NCI-H146 treated with DMSO at 0.1 percent for 48 hours (cell line): ENCODE results near the gene NAT14.
"Not testable (repeated sequence)": the region's sequence is repeated elsewhere in the genome, so short reads cannot be mapped to it uniquely, and the experiment has no call there.

ENCODE experiments used
- DNase-seq: peaks from one replicate; lab custom pipeline; 2025; ENCODE audit not compliant: unreplicated experiment; lab: John Stamatoyannopoulos, UW

Gene NAT14

GRCh38 chr19:55502197-55502952 is 17.4 kb downstream of the NAT14 start:
- DNase-seq, result no peak

GRCh38 chr19:55503157-55503501 is 18.1 kb downstream of the NAT14 start:
- no peak for DNase-seq

DNA sequence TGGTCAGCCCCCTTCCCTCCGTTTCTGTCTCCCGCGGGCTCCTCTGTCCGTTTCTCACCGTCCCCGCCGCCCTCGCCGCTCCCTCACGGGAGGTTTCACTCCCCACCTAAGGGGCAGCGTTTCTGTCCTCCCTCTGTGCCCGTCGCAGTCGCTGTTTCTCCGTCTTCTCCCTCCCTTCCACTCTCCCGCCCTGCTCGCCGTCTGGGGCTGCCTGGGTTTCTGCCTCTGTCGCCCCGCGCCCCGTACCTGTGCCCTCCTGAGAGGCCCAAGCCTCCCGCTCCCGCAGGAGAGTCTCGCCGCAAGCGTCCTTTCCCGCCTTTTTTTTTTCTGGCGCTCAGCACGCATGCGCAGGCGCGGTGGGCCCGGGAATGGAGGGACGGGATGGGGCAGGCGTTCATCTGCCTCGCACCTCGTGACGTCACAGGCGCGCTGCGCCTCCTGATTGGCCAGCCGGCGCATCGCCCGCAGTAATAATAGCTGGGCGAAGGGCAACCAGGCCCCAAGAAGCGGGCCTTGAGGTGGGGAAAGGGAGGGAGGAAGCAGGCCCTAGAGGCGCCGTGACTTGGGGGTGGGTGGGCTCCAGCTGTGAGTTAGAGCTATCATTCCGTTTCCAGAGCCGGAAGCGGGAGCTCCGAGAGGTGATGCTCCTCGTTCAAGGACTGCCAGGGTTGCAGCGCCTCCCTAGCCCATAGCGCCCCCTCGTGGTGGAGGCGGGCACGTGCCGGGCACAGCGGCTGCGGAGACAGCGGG is 18.7 kb downstream of the NAT14 start:
- peak; percentile 92 for DNase-seq

- no peak for DNase-seq
Measured at GRCh38 chr19:55504252-55504603, 19.2 kb downstream of the NAT14 start.

DNA sequence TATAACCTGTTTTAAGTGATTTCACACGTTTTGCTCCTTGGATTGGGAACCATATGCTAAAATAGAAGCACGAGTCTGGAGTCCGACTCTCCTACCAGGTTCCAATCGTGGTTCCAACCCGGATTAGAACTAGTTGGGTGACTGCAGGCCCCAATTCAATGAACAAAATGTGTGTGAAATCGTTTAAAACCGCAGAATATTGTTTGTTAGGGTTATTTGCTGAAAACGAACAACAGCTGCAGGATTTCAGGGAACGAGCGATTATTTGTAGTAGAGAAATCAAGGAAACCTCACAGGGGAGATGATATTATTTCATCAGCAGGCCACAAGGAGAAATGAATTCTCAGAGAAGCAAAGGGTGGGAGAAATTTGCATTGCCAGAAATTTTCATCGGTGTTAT is 20.0 kb downstream of the NAT14 start:
- no peak for DNase-seq

DNA sequence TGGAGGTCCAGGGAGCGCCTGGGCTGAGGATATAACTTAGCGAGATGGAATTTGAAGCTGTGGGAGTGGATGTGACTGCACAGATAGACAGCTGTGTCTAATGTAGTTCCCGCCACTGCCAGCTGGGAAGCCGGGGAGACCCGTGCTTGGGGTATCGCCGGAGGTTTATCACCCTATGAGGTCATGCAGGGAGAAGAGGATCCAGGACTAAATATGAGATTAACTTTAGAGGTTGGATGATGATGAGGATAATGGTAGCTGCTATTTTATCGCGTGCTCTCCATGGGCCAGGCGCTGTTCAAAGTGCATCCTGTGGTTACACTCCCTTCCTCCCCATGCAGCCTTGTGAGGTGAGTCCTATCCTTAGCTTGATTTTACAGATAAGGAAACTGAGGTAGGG is 23.1 kb downstream of the NAT14 start:
- no peak for DNase-seq

DNA sequence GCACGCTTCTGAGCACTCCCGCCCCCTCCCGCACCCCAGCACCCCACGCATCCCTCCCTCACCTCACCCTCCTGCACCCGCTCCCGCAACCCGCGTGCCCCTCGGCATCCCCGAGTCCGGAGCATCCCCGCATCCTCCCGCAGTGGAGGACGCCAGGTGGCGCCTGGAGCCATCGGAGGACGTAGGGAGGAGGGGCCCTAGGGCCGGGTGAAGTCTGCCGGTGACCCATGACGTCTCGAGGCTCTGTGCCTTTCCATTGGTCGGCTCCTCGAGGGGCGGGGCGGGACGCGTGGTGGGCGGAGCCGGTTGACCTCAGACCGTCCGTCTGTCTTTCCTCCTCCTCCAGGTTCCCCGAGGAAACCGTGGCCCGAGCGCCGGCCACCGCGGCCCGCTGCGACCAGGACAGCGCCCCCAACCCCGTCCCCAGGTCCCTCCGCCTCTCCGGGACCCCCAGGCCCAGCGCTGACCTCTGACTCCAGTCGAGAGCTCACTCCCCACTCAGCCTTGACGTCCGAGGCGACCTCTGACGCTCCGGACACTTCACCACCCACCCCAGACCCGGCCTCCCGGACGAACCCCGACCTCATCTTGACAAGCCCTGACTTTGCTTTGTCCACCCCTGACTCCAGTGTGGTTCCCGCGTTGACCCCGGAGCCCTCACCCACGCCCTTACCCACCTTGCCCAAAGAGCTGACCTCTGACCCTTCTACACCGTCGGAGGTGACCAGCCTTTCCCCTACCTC is 32.1 kb downstream of the NAT14 start:
- peak; percentile 82 for DNase-seq

- no peak for DNase-seq
Measured at GRCh38 chr19:55519451-55520311, 34.7 kb downstream of the NAT14 start.

GRCh38 chr19:55520691-55521292 is 35.8 kb downstream of the NAT14 start:
- DNase-seq, result no peak

DNA sequence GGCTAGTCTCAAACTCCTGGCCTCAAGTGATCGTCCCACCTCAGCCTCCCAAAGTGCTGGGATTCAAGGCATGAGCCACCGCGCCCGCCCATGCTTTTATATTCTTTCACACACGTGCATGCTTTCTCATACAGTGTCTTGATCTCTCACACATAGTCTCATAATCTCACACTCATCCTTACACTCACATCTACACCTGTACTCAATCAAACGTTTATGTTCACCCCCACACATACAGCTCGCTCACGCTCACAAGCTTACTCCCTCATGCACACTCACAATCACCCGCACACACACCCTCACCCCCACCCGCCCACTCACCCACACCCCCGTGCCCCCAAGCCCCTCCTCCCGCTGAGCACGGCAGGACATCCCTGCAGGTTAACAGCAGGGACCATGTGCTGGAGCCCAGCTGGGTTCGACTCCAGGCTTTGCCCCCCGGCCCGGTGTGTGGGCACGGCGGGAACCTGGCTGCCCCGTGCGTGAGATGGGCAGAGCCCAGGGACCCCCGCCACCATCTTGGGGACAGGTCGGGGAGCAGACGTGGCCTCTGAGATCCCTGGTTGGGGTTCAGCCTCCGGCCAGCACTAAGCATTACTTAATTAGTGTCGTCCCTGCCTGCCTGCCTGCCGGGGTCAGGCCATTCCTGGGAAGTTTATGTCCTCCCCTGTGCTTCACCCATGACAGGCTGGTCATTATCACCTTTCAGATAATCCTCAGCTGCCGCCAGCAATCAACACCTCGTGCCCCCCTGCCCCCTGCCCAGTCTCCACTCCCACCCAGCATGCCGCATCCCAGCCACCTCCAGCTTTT is 40.5 kb downstream of the NAT14 start:
- DNase-seq, result peak; percentile 40

DNA sequence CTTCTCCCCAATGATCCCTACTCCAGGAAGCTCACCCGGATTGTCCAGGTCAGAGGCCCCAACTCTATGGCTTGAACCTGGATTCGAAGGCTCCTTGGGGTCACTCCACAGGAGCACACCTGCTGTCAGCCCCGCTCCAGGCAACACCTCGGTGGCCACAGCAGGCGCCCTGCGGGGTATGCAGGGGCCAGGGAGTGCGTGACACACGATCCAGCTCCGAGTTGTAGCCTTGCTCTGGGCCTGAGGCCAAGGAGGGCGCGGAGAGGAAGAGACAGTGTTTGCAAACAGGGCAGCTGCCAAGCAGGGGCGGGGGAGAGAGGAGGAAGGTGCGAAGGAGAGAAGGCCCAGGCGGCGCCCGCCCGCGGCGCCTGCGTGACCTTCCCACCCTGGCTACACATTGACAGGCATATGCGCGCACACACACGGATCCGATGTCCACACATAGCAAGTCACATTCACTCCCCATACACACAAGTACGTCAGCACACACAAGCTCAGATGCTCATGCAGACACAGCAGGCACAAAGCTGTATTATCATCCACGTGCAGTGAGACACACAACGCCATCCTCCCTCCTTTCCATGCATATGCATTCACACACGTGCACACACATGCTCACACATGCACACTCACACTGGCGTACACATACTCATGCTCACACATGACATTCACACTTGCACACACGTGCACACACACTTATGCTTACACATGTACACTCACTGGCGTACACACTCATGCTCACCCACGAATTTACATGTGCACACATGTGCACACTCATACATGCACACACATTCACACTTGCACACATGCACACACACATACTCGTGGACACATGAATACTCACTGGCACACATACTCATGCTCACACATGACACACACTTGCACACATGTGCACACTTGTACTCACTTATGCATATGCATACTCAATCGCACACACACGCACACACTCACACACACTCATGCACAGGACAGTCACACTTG is 41.5 kb downstream of the NAT14 start:
- peak; percentile 86 for DNase-seq

DNA sequence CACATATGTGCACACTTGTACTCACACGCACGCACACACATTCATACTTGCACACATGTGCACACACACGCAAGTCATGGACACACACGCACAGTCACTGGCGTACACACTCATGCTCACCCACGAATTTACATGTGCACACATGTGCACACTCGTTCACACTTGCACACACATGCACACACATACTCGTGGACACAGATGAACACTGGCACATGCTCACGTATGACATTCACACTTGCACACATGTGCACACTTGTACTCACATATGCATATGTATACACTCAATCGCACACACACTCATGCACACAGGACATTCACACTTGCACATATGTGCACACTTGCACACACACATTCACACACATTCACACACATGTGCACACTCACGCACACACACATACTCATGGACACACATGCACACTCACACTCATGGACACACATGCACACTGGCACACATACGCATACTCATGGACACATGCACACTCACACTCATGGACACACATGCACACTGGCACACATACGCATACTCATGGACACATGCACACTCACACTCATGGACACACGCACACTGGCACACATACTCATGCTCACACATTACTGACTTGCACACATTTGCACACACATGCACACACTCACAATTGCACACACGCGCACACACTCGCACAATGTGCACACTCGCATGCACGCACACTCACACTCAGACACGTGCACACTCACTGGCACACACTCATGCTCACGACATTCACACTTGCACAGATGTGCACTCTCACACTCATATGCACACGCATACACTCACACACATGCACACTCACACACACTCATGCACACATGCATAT is 42.4 kb downstream of the NAT14 start:
- no peak for DNase-seq

- DNase-seq, result peak; percentile 93
Measured at GRCh38 chr19:55528030-55528803, 43.2 kb downstream of the NAT14 start.

DNA sequence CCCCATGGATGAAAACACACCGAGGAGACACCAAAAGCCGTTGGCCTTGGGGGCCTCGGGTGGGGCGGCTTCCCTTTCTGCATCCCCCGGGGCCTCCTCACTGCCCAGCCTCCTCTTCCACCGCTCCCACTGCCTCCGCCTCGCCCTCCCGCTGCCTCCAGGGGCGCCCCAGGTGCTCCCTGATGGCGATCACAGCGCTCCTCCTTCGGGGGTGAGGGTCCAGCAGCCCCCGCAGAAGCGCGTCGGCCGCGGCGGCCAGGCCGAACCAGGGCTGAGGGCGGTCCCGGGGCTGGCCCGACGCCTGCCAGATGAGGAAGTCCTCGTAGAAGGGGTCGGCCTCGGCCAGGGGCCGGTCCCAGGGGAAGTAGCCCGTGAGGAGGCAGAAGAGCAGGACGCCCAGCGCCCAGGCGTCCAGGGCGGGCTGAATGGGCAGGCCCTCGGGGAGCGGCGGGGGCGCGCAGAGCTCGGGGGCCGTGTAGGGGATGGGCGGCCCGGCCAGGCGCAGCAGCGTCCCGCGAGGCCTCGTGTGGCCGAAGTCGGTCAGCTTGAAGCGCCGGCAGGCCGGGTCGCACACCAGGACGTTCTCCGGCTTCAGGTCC is 44.7 kb downstream of the NAT14 start:
- no peak for DNase-seq

GRCh38 chr19:55530996-55531395 is 46.0 kb downstream of the NAT14 start:
- DNase-seq, result no peak

DNA sequence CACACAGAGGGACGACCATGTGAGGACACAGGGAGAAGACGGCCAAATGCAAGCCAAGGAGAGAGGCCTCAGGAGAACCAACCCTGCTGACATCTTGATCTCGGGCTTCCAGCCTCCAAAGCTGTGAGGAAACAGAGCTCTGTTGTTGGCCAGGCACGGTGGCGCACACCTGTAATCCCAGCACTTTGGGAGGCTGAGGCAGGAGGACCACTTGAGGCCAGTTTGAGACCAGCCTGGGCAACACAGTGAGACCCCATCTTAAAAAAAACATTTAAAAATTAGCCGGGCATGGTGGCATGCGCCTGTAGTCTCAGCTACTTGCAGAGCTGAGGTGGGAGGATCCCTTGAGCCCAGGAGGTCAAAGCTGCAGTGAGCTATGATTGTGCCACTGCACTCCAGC is 49.3 kb downstream of the NAT14 start:
- DNase-seq, result not testable (repeated sequence)
